Neuronal stem cell (in vitro differentiated cells): Measurements from ENCODE around the gene DKK2.

Source experiments
- DNase-seq: peaks from one replicate; pipeline ENCODE4 v3.0.0-alpha.2; 2013; ENCODE audit warnings: low spot score
- H2AFZ ChIP-seq: one replicate; pipeline ENCODE4 v1.6.1; 2013; ENCODE audit warnings: mild to moderate bottlenecking, low read length, inconsistent platforms
- H2AK5ac ChIP-seq: 2 replicates; pipeline ENCODE4 v1.6.1; 2013; ENCODE audit warnings: low read depth, mild to moderate bottlenecking, inconsistent platforms, low read length, moderate library complexity, mixed read lengths
- H2BK120ac ChIP-seq: 2 replicates; pipeline ENCODE4 v1.6.1; 2013; ENCODE audit warnings: low read depth, mild to moderate bottlenecking, inconsistent platforms, low read length, moderate library complexity, mixed read lengths
- H2BK12ac ChIP-seq: one replicate; pipeline ENCODE4 v1.6.1; 2013; ENCODE audit warnings: low read length, inconsistent platforms
- H2BK15ac ChIP-seq: 2 replicates; pipeline ENCODE4 v1.6.1; 2013; ENCODE audit warnings: mild to moderate bottlenecking, low read length, inconsistent platforms, mixed read lengths
- H2BK5ac ChIP-seq: one replicate; pipeline ENCODE4 v1.6.1; 2013; ENCODE audit warnings: inconsistent platforms, mild to moderate bottlenecking, low read length, moderate library complexity
- H3K14ac ChIP-seq: one replicate; pipeline ENCODE4 v1.6.1; 2013; ENCODE audit warnings: low read length, inconsistent platforms
- H3K18ac ChIP-seq: 2 replicates; pipeline ENCODE4 v1.6.1; 2013; ENCODE audit warnings: low read length, inconsistent platforms
- H3K23ac ChIP-seq: 2 replicates; pipeline ENCODE4 v1.6.1; 2013; ENCODE audit warnings: low read depth, mild to moderate bottlenecking, mixed read lengths, low read length, inconsistent platforms; ENCODE audit not compliant: poor library complexity
- H3K27ac ChIP-seq: replicated peaks from 3 replicates; pipeline ENCODE4 v1.5.1; 2013; ENCODE audit warnings: low read length, inconsistent platforms
- H3K27me3 ChIP-seq, 3 experiments: 2 replicates each; pipeline ENCODE4 v1.6.1; 2013; ENCODE audit warnings: low read length in 3 of 3, mild to moderate bottlenecking in 2 of 3, inconsistent platforms in 1 of 3, low read depth in 1 of 3, mixed read lengths in 1 of 3, moderate library complexity in 1 of 3; ENCODE audit not compliant: control insufficient read depth in 3 of 3, insufficient read depth in 3 of 3
- H3K36me3 ChIP-seq, 2 donors: replicated peaks in 1 of 2; 2 replicates each; pipeline ENCODE4 v1.6.1; 2013; ENCODE audit warnings: low read length in 2 of 2; ENCODE audit not compliant: control insufficient read depth in 2 of 2, insufficient read depth in 2 of 2
- H3K4ac ChIP-seq: 2 replicates; pipeline ENCODE4 v1.6.1; 2013; ENCODE audit warnings: inconsistent platforms, mild to moderate bottlenecking, low read length, moderate library complexity
- H3K4me1 ChIP-seq, 2 donors: 1 replicate in 1 of 2; 2 replicates in 1 of 2; pipeline ENCODE4 v1.6.1; 2013; ENCODE audit warnings: low read length in 2 of 2, low read depth in 1 of 2; ENCODE audit not compliant: control insufficient read depth in 2 of 2, insufficient read depth in 1 of 2
- H3K4me2 ChIP-seq: one replicate; pipeline ENCODE4 v1.6.1; 2013; ENCODE audit warnings: mild to moderate bottlenecking, low read length, inconsistent platforms; ENCODE audit not compliant: insufficient read depth, poor library complexity, severe bottlenecking
- H3K4me3 ChIP-seq, 2 donors: 2 replicates each; pipeline ENCODE4 v1.5.1; 2013; ENCODE audit warnings: low read length in 2 of 2, mild to moderate bottlenecking in 2 of 2, inconsistent platforms in 1 of 2, moderate library complexity in 1 of 2
- H3K79me1 ChIP-seq: one replicate; pipeline ENCODE4 v1.6.1; 2013; ENCODE audit warnings: low read depth, mild to moderate bottlenecking, inconsistent platforms, low read length, moderate library complexity
- H3K9ac ChIP-seq: one replicate; pipeline ENCODE4 v1.6.1; 2013; ENCODE audit warnings: mild to moderate bottlenecking, low read depth, low read length, inconsistent platforms; ENCODE audit not compliant: poor library complexity
- H3K9me3 ChIP-seq, 2 donors: replicated peaks in 1 of 2; 2 replicates each; pipeline versions ENCODE3 to v1.6.1; 2013; ENCODE audit warnings: low read length in 2 of 2, mild to moderate bottlenecking in 2 of 2, inconsistent platforms in 1 of 2, low read depth in 1 of 2, mixed read lengths in 1 of 2, moderate library complexity in 1 of 2; ENCODE audit not compliant: control insufficient read depth in 2 of 2, insufficient read depth in 1 of 2
- H4K8ac ChIP-seq: one replicate; pipeline ENCODE4 v1.6.1; 2013; ENCODE audit warnings: low read depth, mild to moderate bottlenecking, inconsistent platforms, low read length, moderate library complexity
- H4K91ac ChIP-seq: one replicate; pipeline ENCODE4 v1.6.1; 2013; ENCODE audit warnings: low read length, low read depth, mild to moderate bottlenecking, inconsistent platforms; ENCODE audit not compliant: poor library complexity
- WGBS, 2 donors: extraction: QIAGEN DNeasy Blood & Tissue Kit; methylation state at CpG; one replicate each; pipeline ENCODE4 v1.1.7; 2013; ENCODE audit warnings: missing lambda C conversion rate in 2 of 2, mixed read lengths in 1 of 2; ENCODE audit not compliant: insufficient read length in 2 of 2, insufficient replicate concordance in 1 of 2; ENCODE audit errors: extremely low coverage in 2 of 2; 5-methylcytosine and 5-hydroxymethylcytosine counted together

The DKK2 gene

GRCh38 chr4:106892786-106893185, 143.3 kb downstream of the DKK2 start:
- H3K18ac ChIP-seq = peak overlapping the region; percentile 12
- H3K79me1 ChIP-seq = no peaks in the 10 kb centered on the region
- H2AFZ ChIP-seq = no peak overlapping the region
- no peak overlapping the region for H3K4ac ChIP-seq
- H4K8ac ChIP-seq = no peak overlapping the region
- no peak overlapping the region for H4K91ac ChIP-seq
- WGBS, 2 donors = no CpG with 5 or more reads among the region's 6 CpGs
- peak overlapping the region; percentile 17 for H3K14ac ChIP-seq
- H3K23ac ChIP-seq = no peak overlapping the region
- no peaks in the 10 kb centered on the region for H3K36me3 ChIP-seq
- no peak overlapping the region for H3K4me2 ChIP-seq
- H3K27ac ChIP-seq = no peak overlapping the region
- no peak overlapping the region for H2BK5ac ChIP-seq
- no peak overlapping the region for H3K9ac ChIP-seq
- H3K27me3 ChIP-seq = no peaks in the 10 kb centered on the region
- H3K4me3 ChIP-seq = no peak overlapping the region
- peak overlapping the region; percentile 37 for H2AK5ac ChIP-seq
- DNase-seq = no peak
- no peak overlapping the region for H2BK15ac ChIP-seq
- H3K9me3 ChIP-seq = no peaks in the 10 kb centered on the region
- no peaks in the 10 kb centered on the region for H3K4me1 ChIP-seq
- H2BK120ac ChIP-seq = no peak overlapping the region
- no peak overlapping the region for H2BK12ac ChIP-seq

GRCh38 chr4:106875340-106875739, 160.8 kb downstream of the DKK2 start:
- Histone ChIP-seq H3K4me2 (no peak overlapping the region), H2BK12ac (no peak overlapping the region), H2BK15ac (no peak overlapping the region), H3K4ac (no peak overlapping the region), H3K79me1 (no peaks in the 10 kb centered on the region), H3K4me3 (no peak overlapping the region), H3K14ac (no peak overlapping the region), H4K8ac (no peak overlapping the region), H2BK120ac (no peak overlapping the region), H4K91ac (no peak overlapping the region), H3K36me3 (no peaks in the 10 kb centered on the region), H3K23ac (no peak overlapping the region), H2AK5ac (no peak overlapping the region), H3K9ac (no peak overlapping the region), H3K27me3 (no peaks in the 10 kb centered on the region), H2AFZ (no peak overlapping the region), H3K9me3 (no peaks in the 10 kb centered on the region), H3K4me1 (no peaks in the 10 kb centered on the region), H3K18ac (no peak overlapping the region), H2BK5ac (no peak overlapping the region), H3K27ac (no peak overlapping the region)
- no peak for DNase-seq
- WGBS, 2 donors = no CpG with 5 or more reads among the region's 7 CpGs
